Measurements from ENCODE around the gene MAML2. TPM values are rescaled to one million over a fixed set of nuclear protein-coding genes. Genes with fewer than 3 reads are reported as not detected.

MAML2 gene
- total and polyA plus RNA-seq, 2 of the 8 experiments (the other 6 are each of a cell fraction or from before 2014, with no cell fraction given), result 3.8 to 6.6 TPM

GRCh38 chr11:96055706-96056387 is 287.1 kb downstream of the MAML2 start:
- Histone ChIP-seq H3K23ac (ENCODE audit: insufficient read length) (no peak overlapping the region), H2BK12ac (ENCODE audit: low read depth, low read length) (no peak overlapping the region), H4K8ac (ENCODE audit: extremely low read depth, insufficient read depth, low read length) (no peak overlapping the region), H3K23me2 (ENCODE audit: low read depth, low read length) (peaks cover 2% of the 10 kb centered on the region; the same call in 1 of the 2 replicates), H2BK5ac (ENCODE audit: low read depth, low read length) (peak overlapping the region; percentile 22; the same call in 1 of the 2 replicates), H3K56ac (replicated peaks; ENCODE audit: insufficient read length, low read depth, low read length) (no peak overlapping the region), H2BK15ac (ENCODE audit: low read length) (no peak overlapping the region), H3K4me2 (ENCODE audit: insufficient read depth in 1 of 2, low read depth in 2 of 2, low read length in 2 of 2) (peak overlapping the region; percentile 13 to 21; a peak in 2 of 4 replicates), H3K4ac (replicated peaks; ENCODE audit: insufficient read length, low read depth, low read length) (peak overlapping the region; percentile 15), H3K9ac (replicated peaks in 1 of 4; ENCODE audit: extremely low read depth in 1 of 4, low read depth in 3 of 4, low read length in 3 of 4) (no peak overlapping the region), H3K4me1 (replicated peaks in 1 of 4; ENCODE audit: control insufficient read depth in 3 of 4, insufficient read depth in 4 of 4, low read length in 3 of 4) (peaks cover 5 to 6% (median 6%) of the 10 kb centered on the region in 4 experiments; a peak in 5 of 7 replicates), H3K18ac (ENCODE audit: extremely low read depth, low read length) (peak overlapping the region; percentile 5; the same call in 1 of the 2 replicates), H4K20me1 (replicated peaks in 1 of 2; ENCODE audit: control insufficient read depth in 1 of 2, insufficient read depth in 2 of 2, low read length in 2 of 2) (no peaks in the 10 kb centered on the region), H3K27ac (ENCODE audit: low read depth, low read length) (no peak overlapping the region), H2BK20ac (ENCODE audit: low read length) (0 out of 2 replicates have a peak overlapping the region, but pooled peaks have one; percentile 25), H2AFZ (ENCODE audit: low read length) (0 out of 2 replicates have a peak overlapping the region, but pooled peaks have one; percentile 6), H4K5ac (ENCODE audit: insufficient read length, low read depth, low read length) (peak overlapping the region; percentile 50), H2AK5ac (ENCODE audit: low read depth, low read length) (no peak overlapping the region), H3K14ac (ENCODE audit: insufficient read length) (no peak overlapping the region), H3K36me3 (ENCODE audit: control insufficient read depth in 2 of 4, insufficient read depth in 4 of 4, low read length in 3 of 4) (no peaks in the 10 kb centered on the region), H2BK120ac (replicated peaks; ENCODE audit: low read depth, low read length) (peak overlapping the region; percentile 56), H3K79me1 (ENCODE audit: low read depth, low read length) (no peaks in the 10 kb centered on the region), H3K4me3 (ENCODE audit: extremely low read depth in 1 of 4, insufficient read depth in 2 of 4, low read depth in 3 of 4, low read length in 4 of 4) (peak overlapping the region in 1 of 4 experiments; percentile 3; a peak in 1 of 8 replicates), H3K9me3 (ENCODE audit: insufficient read depth in 2 of 2, low read depth in 1 of 2, low read length in 1 of 2) (no peaks in the 10 kb centered on the region), H3K27me3 (replicated peaks in 1 of 4; ENCODE audit: control insufficient read depth in 3 of 4, extremely low read depth in 1 of 4, insufficient read depth in 3 of 4, low read length in 3 of 4) (no peaks in the 10 kb centered on the region), H3K79me2 (ENCODE audit: control insufficient read depth in 1 of 2, insufficient read depth in 2 of 2, low read length in 2 of 2) (no peaks in the 10 kb centered on the region), H4K91ac (replicated peaks; ENCODE audit: insufficient read length, low read length) (no peak overlapping the region)
- no peak for FAIRE-seq
- ChIA-PET POLR2A (ENCODE audit: partially characterized antibody) (interaction anchor here (0.6 to 1.6 kb wide), 5 partner anchors 15 to 333 kb away, joined by 3 to 6 read pairs (median 4); partner anchors contain the start of genes CCDC82, JRKL and MAML2), CTCF (ENCODE audit: partially characterized antibody) (interaction anchor here (0.6 to 4.7 kb wide), 49 partner anchors 9 to 344 kb away, joined by 3 to 49 read pairs (median 4); partner anchors contain the start of gene MAML2)
- peak; percentile 56; the same call in 1 of the 2 replicates for TF ChIP-seq JUND (IDR thresholded peaks at IDR 0.05; ENCODE audit: low read length)
- TF ChIP-seq ASH2L (IDR thresholded peaks at IDR 0.05; ENCODE audit: low read length), result peak; percentile 20
- TF ChIP-seq KDM1A (IDR thresholded peaks at IDR 0.05; ENCODE audit: borderline replicate concordance, low read length), result no peak
- 0 out of 2 replicates have a peak, but pooled peaks have one; percentile 26 for TF ChIP-seq SP1 (IDR thresholded peaks at IDR 0.05; ENCODE audit: low read depth, low read length)
- WGBS, 2 experiments (ENCODE audit: extremely low coverage in 1 of 2, insufficient coverage in 1 of 2, insufficient read length in 1 of 2, insufficient replicate concordance in 2 of 2, low coverage in 1 of 2, low lambda C conversion rate in 2 of 2, missing lambda C conversion rate in 1 of 2), result 78% methylated on average over 3 of the region's 3 CpGs; no CpG with 5 or more reads in 1 of the 2 experiments
- DNase-seq (ENCODE audit: low read depth in 1 of 2, low spot score in 2 of 2), result no peak
